Liver (tissue), 8 donors: ENCODE results near the gene CCR5AS.

Experiments used
- DNase-seq: peaks from one replicate; pipeline ENCODE4 v3.0.0-alpha.2; 2017; ENCODE audit warnings: low spot score
- H3K27ac ChIP-seq, 2 donors: one replicate each; pipeline ENCODE4 v1.7.0; 2013; ENCODE audit warnings: inconsistent platforms in 2 of 2, low read length in 2 of 2, control low read depth in 1 of 2, low read depth in 1 of 2, mild to moderate bottlenecking in 1 of 2
- H3K27me3 ChIP-seq, 4 donors: one replicate each; pipeline versions ENCODE4 v1.6.1 to v1.7.0; 2013; ENCODE audit warnings: low read length in 3 of 4, inconsistent platforms in 1 of 4, mild to moderate bottlenecking in 1 of 4, moderate library complexity in 1 of 4; ENCODE audit not compliant: control insufficient read depth in 4 of 4, insufficient read depth in 4 of 4
- H3K36me3 ChIP-seq, 4 donors: one replicate each; pipeline versions ENCODE4 v1.6.1 to v1.7.0; 2013; ENCODE audit warnings: low read length in 3 of 4, mild to moderate bottlenecking in 3 of 4, low read depth in 1 of 4, moderate library complexity in 1 of 4; ENCODE audit not compliant: control insufficient read depth in 4 of 4, insufficient read depth in 3 of 4
- H3K4me1 ChIP-seq, 4 donors: one replicate each; pipeline versions ENCODE4 v1.6.1 to v1.7.0; 2013; ENCODE audit warnings: low read length in 3 of 4, mild to moderate bottlenecking in 3 of 4, moderate library complexity in 1 of 4; ENCODE audit not compliant: control insufficient read depth in 4 of 4, insufficient read depth in 4 of 4
- H3K4me3 ChIP-seq, 3 donors: one replicate each; pipeline versions ENCODE4 v1.6.1 to v1.7.0; 2013; ENCODE audit warnings: low read length in 3 of 3, control low read depth in 1 of 3, low read depth in 1 of 3, mild to moderate bottlenecking in 1 of 3
- H3K9ac ChIP-seq, 2 donors: one replicate each; pipeline ENCODE4 v1.7.0; 2013; ENCODE audit warnings: low read length in 2 of 2, mild to moderate bottlenecking in 2 of 2, moderate library complexity in 2 of 2, control low read depth in 1 of 2, low read depth in 1 of 2
- H3K9me3 ChIP-seq, 4 donors: one replicate each; pipeline versions ENCODE4 v1.6.1 to v1.7.0; 2013; ENCODE audit warnings: low read length in 3 of 4; ENCODE audit not compliant: control insufficient read depth in 4 of 4
- ATF3 ChIP-seq: IDR thresholded peaks from 2 replicates; pipeline ENCODE4 v1.6.1; 2016; ENCODE audit warnings: antibody characterized with exemption
- CTCF ChIP-seq: fragments of 150-350 bp; IDR thresholded peaks from 2 replicates; pipeline ENCODE4 v1.5.1; 2017; ENCODE audit warnings: improper control_type of control experiment, low read depth, low read length; ENCODE audit not compliant: missing input control
- EGR1 ChIP-seq, 2 donors: IDR thresholded peaks; 2 replicates each; pipeline ENCODE4 v1.6.1; 2016 to 2018; ENCODE audit warnings: antibody characterized with exemption in 2 of 2, low read depth in 2 of 2
- FOXA1 ChIP-seq: IDR thresholded peaks from 2 replicates; pipeline ENCODE4 v1.6.1; 2016; ENCODE audit warnings: antibody characterized with exemption
- FOXA2 ChIP-seq: IDR thresholded peaks from 2 replicates; pipeline ENCODE4 v1.6.1; 2016; ENCODE audit warnings: antibody characterized with exemption
- GABPA ChIP-seq, 2 donors: IDR thresholded peaks in 1 of 2; conservative IDR thresholded peaks in 1 of 2; 2 replicates each; pipeline ENCODE4 v1.6.1; 2016; ENCODE audit warnings: antibody characterized with exemption in 2 of 2, mild to moderate bottlenecking in 1 of 2, moderate library complexity in 1 of 2
- HNF4A ChIP-seq, 2 donors: conservative IDR thresholded peaks; 2 replicates each; pipeline ENCODE4 v1.6.1; 2016; ENCODE audit warnings: antibody characterized with exemption in 2 of 2, mild to moderate bottlenecking in 2 of 2
- HNF4G ChIP-seq: IDR thresholded peaks from 2 replicates; pipeline ENCODE4 v1.6.1; 2016; ENCODE audit warnings: antibody characterized with exemption
- JUND ChIP-seq, 2 donors: IDR thresholded peaks; 2 replicates each; pipeline ENCODE4 v1.6.1; 2016; ENCODE audit warnings: antibody characterized with exemption in 2 of 2
- MAX ChIP-seq: IDR thresholded peaks from 2 replicates; pipeline ENCODE4 v1.6.1; 2016; ENCODE audit warnings: antibody characterized with exemption
- NR2F2 ChIP-seq: IDR thresholded peaks from 2 replicates; pipeline ENCODE4 v1.6.1; 2016; ENCODE audit warnings: antibody characterized with exemption
- RAD21 ChIP-seq, 2 donors: IDR thresholded peaks; 2 replicates each; pipeline ENCODE4 v1.6.1; 2016; ENCODE audit warnings: antibody characterized with exemption in 2 of 2, mild to moderate bottlenecking in 2 of 2
- REST ChIP-seq: IDR thresholded peaks from 2 replicates; pipeline ENCODE4 v1.6.1; 2016; ENCODE audit warnings: antibody characterized with exemption, mild to moderate bottlenecking
- RXRA ChIP-seq, 2 donors: IDR thresholded peaks; 2 replicates each; pipeline ENCODE4 v1.6.1; 2017 to 2018; ENCODE audit warnings: antibody characterized with exemption in 2 of 2, mild to moderate bottlenecking in 1 of 2
- SP1 ChIP-seq: IDR thresholded peaks from 2 replicates; pipeline ENCODE4 v1.6.1; 2018; ENCODE audit warnings: antibody characterized with exemption, mild to moderate bottlenecking
- YY1 ChIP-seq: IDR thresholded peaks from 2 replicates; pipeline ENCODE4 v1.6.1; 2016; ENCODE audit warnings: antibody characterized with exemption, mild to moderate bottlenecking
- ZBTB33 ChIP-seq: IDR thresholded peaks from 2 replicates; pipeline ENCODE4 v1.6.1; 2016; ENCODE audit warnings: antibody characterized with exemption
- WGBS: extraction: QIAGEN DNeasy Blood & Tissue Kit; methylation state at CpG from one replicate; pipeline ENCODE4 v1.1.7; 2013; 5-methylcytosine and 5-hydroxymethylcytosine counted together
- donor health status: healthy.
- donor health status: healthy.
- donor health status: healthy.
- donor health status: healthy.
- donor health status: healthy.

The CCR5AS gene

GRCh38 chr3:46429671-46430070, 22.8 kb upstream of the CCR5AS start:
- Histone ChIP-seq H3K27ac (no peak overlapping the region), H3K9me3 (no peaks in the 10 kb centered on the region), H3K4me3 (no peak overlapping the region), H3K4me1 (peaks cover 0 to 10% (median 8%) of the 10 kb centered on the region in 4 donors), H3K27me3 (no peaks in the 10 kb centered on the region), H3K36me3 (no peaks in the 10 kb centered on the region), H3K9ac (no peak overlapping the region)
- no peak for DNase-seq
- 86% methylated on average over 5 of the region's 5 CpGs for WGBS
- TF ChIP-seq ATF3 (no peak), RXRA (IDR thresholded peaks at IDR 0.05) (no peak), FOXA2 (no peak), HNF4A (conservative IDR thresholded peaks at IDR 0.05) (no peak), RAD21 (IDR thresholded peaks at IDR 0.05) (no peak), ZBTB33 (no peak), REST (no peak), CTCF (no peak), HNF4G (no peak), GABPA (IDR thresholded peaks at IDR 0.05 in 1 of 2, conservative IDR thresholded peaks at IDR 0.05 in 1 of 2) (no peak), JUND (IDR thresholded peaks at IDR 0.05) (no peak), EGR1 (IDR thresholded peaks at IDR 0.05; ENCODE audit: low read depth in 2 of 2) (no peak)

GRCh38 chr3:46429250-46429649, 22.4 kb upstream of the CCR5AS start:
- TF ChIP-seq MAX (no peak), NR2F2 (no peak), REST (no peak), FOXA2 (no peak), GABPA (IDR thresholded peaks at IDR 0.05 in 1 of 2, conservative IDR thresholded peaks at IDR 0.05 in 1 of 2) (no peak), ZBTB33 (no peak), RXRA (IDR thresholded peaks at IDR 0.05) (no peak), SP1 (no peak), FOXA1 (no peak), YY1 (no peak), EGR1 (IDR thresholded peaks at IDR 0.05; ENCODE audit: low read depth in 2 of 2) (no peak), JUND (IDR thresholded peaks at IDR 0.05) (no peak), ATF3 (no peak)
- no peak overlapping the region for H3K9ac ChIP-seq
- 79% methylated on average over 5 of the region's 5 CpGs for WGBS
- H3K36me3 ChIP-seq: no peaks in the 10 kb centered on the region
- peaks cover 0 to 10% (median 8%) of the 10 kb centered on the region in 4 donors for H3K4me1 ChIP-seq
- no peak overlapping the region for H3K4me3 ChIP-seq
- H3K9me3 ChIP-seq: no peaks in the 10 kb centered on the region
- H3K27ac ChIP-seq: no peak overlapping the region
- no peak for DNase-seq
- no peaks in the 10 kb centered on the region for H3K27me3 ChIP-seq
